ENCODE results near the gene HCN2. TPM values are rescaled to one million over a fixed set of nuclear protein-coding genes. Genes with fewer than 3 reads are reported as not detected.

HCN2 gene
- total RNA-seq, 1 donor from 2014 or later = 0.16 TPM

Other genes with a start within 250 kb of the HCN2 start
- 53.5 TPM for gene MIER2, start 245.1 kb upstream of the HCN2 start, total RNA-seq
- gene C2CD4C, start 180.7 kb upstream of the HCN2 start, total RNA-seq = 5.9 TPM
- gene SHC2, start 128.8 kb upstream of the HCN2 start, total RNA-seq = 29.1 TPM
- gene MADCAM1, start 93.4 kb upstream of the HCN2 start, total RNA-seq = 1.7 TPM
- gene TPGS1, start 82.4 kb upstream of the HCN2 start, total RNA-seq = 20.3 TPM
- 53.7 TPM for gene CDC34, start 58.1 kb upstream of the HCN2 start, total RNA-seq
- 0.74 TPM for gene GZMM, start 45.8 kb upstream of the HCN2 start, total RNA-seq
- 396 TPM for gene BSG, start 17.3 kb upstream of the HCN2 start, total RNA-seq
- gene POLRMT, start 43.7 kb downstream of the HCN2 start, total RNA-seq = 36.9 TPM
- 0.22 TPM for gene FGF22, start 50.0 kb downstream of the HCN2 start, total RNA-seq
- gene RNF126, start 73.3 kb downstream of the HCN2 start, total RNA-seq = 37.3 TPM
- 193 TPM for gene FSTL3, start 86.5 kb downstream of the HCN2 start, total RNA-seq
- not detected for gene PRSS57, start 105.6 kb downstream of the HCN2 start, total RNA-seq
- 212 TPM for gene PALM, start 119.1 kb downstream of the HCN2 start, total RNA-seq
- 0.67 TPM for gene MISP, start 161.2 kb downstream of the HCN2 start, total RNA-seq
- 236 TPM for gene PTBP1, start 207.6 kb downstream of the HCN2 start, total RNA-seq
- not detected for gene PLPPR3, start 232.1 kb downstream of the HCN2 start, total RNA-seq
- 0.39 TPM for gene AZU1, start 238.0 kb downstream of the HCN2 start, total RNA-seq